Measurements from ENCODE around the gene SYNJ2.

DNA sequence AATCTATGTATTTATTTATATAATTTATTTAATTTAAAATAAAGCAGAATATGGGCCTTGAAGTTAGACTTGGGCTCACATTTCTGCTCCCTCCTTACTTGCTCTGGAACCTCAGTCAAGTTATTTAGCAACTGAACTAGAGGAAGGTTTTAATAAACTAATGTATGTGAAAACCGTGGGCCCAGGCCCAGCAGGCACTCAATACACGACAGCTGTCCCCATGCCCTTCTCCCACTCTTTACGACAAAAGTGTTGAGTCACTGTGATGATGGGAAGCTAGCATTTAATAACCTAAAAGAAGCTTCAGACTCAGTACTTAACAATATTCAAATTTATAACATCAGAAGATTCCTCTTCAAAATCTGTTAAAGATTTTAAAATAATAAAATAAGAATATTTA, 139.7 kb downstream of the SYNJ2 start:
- TF ChIP-seq, protein P1, sequence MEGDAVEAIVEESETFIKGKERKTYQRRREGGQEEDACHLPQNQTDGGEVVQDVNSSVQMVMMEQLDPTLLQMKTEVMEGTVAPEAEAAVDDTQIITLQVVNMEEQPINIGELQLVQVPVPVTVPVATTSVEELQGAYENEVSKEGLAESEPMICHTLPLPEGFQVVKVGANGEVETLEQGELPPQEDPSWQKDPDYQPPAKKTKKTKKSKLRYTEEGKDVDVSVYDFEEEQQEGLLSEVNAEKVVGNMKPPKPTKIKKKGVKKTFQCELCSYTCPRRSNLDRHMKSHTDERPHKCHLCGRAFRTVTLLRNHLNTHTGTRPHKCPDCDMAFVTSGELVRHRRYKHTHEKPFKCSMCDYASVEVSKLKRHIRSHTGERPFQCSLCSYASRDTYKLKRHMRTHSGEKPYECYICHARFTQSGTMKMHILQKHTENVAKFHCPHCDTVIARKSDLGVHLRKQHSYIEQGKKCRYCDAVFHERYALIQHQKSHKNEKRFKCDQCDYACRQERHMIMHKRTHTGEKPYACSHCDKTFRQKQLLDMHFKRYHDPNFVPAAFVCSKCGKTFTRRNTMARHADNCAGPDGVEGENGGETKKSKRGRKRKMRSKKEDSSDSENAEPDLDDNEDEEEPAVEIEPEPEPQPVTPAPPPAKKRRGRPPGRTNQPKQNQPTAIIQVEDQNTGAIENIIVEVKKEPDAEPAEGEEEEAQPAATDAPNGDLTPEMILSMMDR (IDR thresholded peaks at IDR 0.05) = no peak
- TF ChIP-seq POLR2A (IDR thresholded peaks at IDR 0.05) = no peak
